NB4 (cell line): Measurements from ENCODE around the gene MCCC1.

Experiments
- POLR2A ChIP-seq: IDR thresholded peaks from 2 replicates; pipeline ENCODE4 v1.6.1; 2011; ENCODE audit warnings: mild to moderate bottlenecking; ENCODE audit not compliant: insufficient read length; ENCODE audit errors: extremely low read depth
- TF ChIP-seq, protein P1 (sequence below): IDR thresholded peaks from one replicate; pipeline ENCODE4 v1.5.1; 2012; ENCODE audit warnings: low read depth, low read length
- TF ChIP-seq, protein P2 (sequence below): IDR thresholded peaks from 2 replicates; pipeline ENCODE4 v1.6.1; 2011; ENCODE audit warnings: low read depth, low read length

DNA sequence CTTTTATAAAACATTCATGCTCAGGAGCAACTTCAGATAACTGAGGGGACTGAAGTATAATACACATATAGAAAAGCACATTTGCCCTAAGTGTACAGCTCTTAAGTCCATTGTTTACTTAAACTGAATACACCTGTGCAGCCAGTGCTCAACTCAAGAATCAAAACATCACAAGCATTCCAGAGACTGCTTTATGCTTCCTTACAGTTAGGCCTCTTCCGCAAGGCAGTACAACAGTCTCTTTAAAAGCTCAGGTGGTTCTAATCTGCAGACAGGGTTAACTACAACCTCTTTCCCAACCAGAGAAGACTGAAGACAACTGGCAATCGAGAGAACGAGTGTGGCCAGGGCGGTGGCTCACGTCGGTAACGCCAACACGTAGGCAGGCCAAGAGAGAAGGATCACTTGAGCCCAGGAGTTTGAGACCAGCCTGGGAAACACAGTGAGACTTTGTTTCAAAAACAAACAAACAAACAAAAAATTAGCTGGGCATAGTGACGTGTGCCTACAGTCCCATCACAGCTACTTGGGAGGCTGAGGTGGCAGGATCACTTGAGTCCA lies 16.9 kb downstream of the MCCC1 start:
- TF ChIP-seq, protein P1, sequence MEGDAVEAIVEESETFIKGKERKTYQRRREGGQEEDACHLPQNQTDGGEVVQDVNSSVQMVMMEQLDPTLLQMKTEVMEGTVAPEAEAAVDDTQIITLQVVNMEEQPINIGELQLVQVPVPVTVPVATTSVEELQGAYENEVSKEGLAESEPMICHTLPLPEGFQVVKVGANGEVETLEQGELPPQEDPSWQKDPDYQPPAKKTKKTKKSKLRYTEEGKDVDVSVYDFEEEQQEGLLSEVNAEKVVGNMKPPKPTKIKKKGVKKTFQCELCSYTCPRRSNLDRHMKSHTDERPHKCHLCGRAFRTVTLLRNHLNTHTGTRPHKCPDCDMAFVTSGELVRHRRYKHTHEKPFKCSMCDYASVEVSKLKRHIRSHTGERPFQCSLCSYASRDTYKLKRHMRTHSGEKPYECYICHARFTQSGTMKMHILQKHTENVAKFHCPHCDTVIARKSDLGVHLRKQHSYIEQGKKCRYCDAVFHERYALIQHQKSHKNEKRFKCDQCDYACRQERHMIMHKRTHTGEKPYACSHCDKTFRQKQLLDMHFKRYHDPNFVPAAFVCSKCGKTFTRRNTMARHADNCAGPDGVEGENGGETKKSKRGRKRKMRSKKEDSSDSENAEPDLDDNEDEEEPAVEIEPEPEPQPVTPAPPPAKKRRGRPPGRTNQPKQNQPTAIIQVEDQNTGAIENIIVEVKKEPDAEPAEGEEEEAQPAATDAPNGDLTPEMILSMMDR = no peak
- TF ChIP-seq, protein P2, sequence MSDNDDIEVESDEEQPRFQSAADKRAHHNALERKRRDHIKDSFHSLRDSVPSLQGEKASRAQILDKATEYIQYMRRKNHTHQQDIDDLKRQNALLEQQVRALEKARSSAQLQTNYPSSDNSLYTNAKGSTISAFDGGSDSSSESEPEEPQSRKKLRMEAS = no peak
- no peak for TF ChIP-seq POLR2A
